GM18951 (cell line): ENCODE results near the gene ETFA.

Source experiments
- POLR2A ChIP-seq: IDR thresholded peaks from 4 replicates; pipeline ENCODE4 v1.6.1; 2011; ENCODE audit warnings: mild to moderate bottlenecking; ENCODE audit not compliant: insufficient read length, insufficient read depth; ENCODE audit errors: extremely low read depth
- in situ Hi-C: fragments of 300-500 bp; cut with MboI; formaldehyde crosslinking; loops from one replicate; pipeline ENCODE4 v1.12.0; 2022; ENCODE audit warnings: low sequenced_read_pairs, mixed read lengths, inconsistent platforms; ENCODE audit not compliant: unreplicated experiment

Gene ETFA

DNA sequence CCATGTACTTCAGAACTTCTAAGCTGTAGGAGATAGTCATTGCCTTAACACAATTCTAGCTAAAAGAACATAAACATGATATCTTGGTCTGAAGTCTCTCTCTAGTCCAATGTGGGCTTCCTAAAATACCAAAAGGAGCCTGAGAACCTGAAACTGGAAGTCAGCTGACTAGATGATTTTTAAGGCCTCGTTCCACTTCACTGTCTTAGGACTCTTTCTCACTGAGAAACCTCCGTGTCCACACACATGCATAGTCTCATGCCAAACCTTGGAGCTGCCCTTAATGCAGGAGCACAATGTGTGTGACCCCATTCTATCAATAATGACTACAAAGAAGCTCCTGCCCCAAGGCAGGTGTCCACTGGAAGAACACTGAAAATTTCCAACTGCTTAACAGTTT lies 87.7 kb downstream of the ETFA start:
- no peak for TF ChIP-seq POLR2A
- in situ Hi-C loops = no loop called here

DNA sequence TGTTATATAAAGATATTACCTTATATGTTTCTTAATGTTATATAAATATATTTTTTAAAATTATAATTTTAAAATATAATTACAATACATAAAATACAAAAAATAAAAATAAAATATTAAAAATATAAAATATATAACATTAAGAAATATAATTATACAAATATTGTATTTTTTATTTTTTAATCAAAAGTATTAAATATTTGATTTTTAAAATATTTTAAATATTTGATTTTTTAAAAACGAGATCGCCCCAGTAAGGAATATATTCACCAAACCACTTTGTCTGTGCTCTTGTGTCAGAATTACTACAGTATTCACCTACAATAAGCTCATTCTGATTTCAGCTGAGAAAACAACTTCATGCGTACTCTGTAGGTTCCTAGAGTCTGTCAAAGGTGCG lies 89.1 kb downstream of the ETFA start:
- in situ Hi-C loops = no loop called here
- no peak for TF ChIP-seq POLR2A

DNA sequence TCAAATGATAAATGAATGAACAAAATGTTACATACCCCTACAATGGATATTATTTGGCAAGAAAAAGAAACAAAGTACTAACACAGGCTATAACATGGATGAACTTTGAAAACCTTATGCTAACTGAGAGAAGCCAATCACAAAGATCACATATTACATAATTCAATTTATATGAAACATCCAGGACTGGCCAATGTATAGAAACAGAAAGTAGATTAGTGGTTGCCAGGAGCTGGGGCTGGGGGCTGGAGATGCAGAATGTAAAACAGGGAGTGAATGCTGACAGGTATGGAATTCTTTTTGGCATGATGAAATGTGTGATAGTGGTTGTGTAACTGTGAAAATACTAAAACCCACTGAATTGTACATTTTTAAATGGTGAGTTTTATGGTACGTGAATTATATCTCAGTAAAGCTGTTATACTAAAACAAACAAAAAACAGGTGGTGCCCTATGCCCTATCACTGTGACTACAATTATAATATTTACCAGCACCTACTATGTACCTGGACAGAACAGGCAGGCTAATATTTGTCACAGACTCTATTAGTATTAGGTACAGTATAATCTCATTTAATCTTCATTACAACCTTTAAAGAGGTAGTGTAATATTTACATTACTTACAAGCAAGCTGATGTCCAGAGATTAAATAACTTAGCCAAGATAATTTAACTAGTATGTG lies 90.0 kb downstream of the ETFA start:
- in situ Hi-C loops = no loop called here

DNA sequence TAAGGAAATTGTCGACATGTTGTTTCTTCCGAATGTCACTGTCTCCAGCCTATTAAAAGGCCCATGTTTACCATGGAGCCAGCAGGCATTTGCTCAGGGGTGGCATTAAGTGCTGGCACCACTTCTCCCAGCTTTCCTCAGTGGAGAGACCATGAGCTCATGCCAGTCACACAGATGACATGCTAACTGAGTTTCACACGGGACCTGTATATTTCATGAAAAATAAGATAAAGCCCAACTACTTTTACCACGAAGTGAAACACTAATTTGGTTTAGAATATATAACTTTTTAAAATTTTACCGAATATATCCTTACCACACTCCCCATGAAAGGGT lies 93.4 kb downstream of the ETFA start:
- TF ChIP-seq POLR2A = no peak
- in situ Hi-C loops = no loop called here

More for the DNA sequence above, 90.0 kb downstream of the ETFA start:
- TF ChIP-seq POLR2A = no peak

DNA sequence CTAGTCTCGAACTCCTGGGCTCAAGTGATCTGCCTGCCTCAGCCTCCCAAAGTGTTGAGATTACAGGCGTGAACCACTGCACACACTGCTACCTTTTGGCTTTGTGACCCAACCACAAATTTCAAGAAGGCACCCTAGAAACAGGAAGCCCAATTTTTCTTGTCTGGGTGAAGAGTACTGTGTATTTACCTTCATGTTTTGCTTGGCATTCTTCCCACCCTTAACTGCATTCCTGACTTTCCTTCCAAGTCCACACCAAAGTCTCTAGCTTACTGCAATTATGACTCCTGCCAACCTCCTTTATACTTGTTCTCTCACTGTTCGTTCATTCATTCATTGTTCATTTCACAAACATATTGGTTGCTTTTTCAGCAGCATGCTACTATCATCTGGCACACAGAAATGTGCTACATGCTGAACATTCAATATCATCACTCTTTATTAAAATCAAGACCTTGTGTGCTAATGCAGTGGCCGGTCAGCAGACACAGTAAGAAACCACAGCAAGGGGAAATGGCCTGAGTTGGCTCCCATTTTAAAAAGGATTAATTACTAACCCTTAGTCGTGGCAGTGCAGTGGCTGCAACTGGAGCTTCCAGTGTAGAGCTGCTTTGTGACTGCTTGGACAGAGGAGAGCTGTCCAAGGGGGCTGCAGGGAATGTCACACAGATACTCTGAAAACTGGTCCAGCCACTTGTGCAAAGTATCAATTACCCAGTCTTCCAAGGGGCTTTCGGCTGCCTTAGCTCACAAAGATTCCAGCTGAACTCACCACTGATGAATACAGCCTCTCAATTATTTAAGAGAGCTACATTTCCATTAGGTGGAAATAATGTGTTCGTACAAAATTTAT lies 94.0 kb downstream of the ETFA start:
- no peak for TF ChIP-seq POLR2A
- in situ Hi-C loops = no loop called here

DNA sequence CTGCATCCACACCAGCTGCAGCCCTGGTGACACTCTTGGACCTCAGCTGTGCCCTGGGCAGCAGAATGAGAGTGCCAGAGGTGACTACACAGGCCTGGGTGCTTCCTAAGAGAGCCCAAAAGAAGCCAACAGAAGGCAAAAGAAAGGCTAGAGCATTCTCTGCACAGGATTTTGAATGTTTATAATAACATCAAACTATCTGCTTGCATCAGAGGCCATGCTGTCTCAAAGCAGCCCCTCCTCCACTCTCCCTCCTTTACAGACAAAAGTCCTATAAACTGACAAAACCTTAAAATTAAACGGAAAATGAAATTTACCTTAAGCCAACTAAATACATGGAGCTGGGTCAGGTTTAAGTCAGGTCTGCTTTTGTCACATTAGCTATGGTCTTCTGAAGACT lies 95.6 kb downstream of the ETFA start:
- in situ Hi-C loops = no loop called here

DNA sequence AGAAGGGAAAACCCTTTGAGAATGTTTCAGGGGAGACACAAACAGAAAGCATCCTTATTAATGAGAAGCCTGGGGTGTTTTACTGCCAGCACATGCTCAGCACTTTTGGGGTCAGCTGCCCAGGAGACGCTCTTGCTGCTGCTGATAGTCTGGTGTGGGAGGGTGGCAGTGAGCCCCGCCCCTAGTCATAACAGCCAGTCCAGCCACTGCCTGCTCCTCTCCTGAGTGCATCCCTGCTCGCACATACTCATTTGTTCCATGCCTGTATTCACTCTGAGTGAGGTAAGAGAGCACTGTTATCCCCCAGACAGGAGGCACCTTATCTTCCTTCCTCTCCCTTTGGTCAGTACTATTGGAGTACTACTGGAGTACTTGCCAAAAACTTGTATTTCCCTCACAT lies 101.3 kb downstream of the ETFA start:
- in situ Hi-C loops = no loop called here
- TF ChIP-seq POLR2A = no peak

More for the DNA sequence above, 95.6 kb downstream of the ETFA start:
- no peak for TF ChIP-seq POLR2A

DNA sequence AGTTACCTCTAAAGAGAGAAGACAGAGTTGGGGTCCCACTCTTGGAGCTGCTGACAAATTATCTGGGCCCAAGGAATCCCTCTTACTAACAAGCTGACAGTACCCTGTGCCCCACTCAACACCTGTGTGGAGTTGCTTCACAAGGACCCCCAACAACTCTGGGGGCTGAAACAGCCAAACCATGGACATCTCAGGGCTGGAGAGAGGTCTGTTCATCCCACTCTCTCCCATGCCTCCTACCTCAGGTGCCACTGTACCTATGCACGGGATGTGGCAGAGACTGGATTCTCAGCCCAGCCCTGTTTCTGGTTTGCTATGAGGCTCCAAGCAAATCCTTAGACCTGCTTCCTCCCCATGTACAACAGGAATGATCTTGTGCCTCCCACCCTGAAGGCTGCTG lies 101.7 kb downstream of the ETFA start:
- no peak for TF ChIP-seq POLR2A
- in situ Hi-C loops = no loop called here

DNA sequence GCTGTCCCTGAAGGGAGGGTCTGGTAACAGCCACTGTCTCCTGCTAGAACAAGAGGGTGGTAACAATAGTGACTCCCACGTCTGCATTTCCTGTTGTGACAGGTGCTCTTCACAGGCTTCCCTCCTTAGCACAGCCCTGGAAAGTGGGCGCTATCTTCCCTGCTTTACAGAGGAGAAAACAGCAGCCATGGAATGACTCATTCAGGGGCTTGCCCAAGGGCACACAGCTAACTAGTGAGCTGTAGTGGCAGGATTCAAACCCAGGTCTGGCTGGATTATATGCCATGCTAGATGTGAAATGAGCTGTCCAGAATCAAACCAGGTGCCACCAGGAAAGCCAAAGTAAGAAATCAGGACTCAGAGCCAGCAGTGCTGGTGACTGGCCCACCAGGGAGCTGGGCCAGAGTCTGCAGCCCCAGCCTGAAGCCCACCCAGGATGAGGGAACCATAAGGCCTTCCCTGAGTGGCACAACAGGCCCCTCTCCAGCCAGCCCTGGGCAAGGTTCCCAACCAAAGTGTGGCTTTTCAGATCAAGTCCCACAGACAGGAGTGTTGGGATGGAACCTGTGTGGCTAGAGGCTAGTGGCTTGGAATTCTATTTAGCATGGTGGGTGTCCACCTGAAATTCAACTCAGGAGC lies 102.4 kb downstream of the ETFA start:
- in situ Hi-C loops = no loop called here
- TF ChIP-seq POLR2A = no peak

DNA sequence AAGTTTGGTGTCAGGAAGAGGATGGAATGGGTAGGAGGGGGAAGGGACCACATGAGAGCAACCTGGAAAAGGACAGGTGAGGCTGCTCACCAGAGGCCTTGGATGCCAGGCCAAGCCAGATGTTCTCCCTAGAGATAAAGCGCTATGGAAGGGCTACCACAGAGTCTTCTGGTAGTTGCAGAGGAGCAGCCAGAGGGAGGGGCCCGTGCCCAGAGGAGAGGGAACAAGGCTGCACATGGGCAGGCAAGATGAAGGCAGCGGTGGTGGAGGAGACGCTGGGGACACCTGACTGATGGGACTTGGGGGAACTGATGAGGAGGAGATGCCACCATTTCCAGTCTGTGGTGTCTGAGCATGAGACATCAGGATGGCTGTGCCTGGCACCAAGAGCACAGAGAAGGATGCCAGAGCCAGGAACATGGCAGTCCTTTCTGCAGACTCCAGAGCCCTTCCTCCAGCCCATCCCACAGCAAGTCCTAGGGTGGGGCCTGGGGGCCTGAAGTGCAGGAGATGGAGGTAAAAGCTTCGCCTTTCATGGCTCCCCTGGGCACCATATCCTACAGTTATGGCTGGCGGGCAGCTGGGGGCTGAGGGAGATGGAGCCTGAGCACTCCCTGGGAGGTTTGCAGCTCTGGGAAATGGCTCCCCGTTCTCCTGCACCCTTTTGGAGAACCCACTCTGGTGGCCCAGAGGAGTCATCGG lies 103.0 kb downstream of the ETFA start:
- TF ChIP-seq POLR2A = no peak
- in situ Hi-C loops = no loop called here

DNA sequence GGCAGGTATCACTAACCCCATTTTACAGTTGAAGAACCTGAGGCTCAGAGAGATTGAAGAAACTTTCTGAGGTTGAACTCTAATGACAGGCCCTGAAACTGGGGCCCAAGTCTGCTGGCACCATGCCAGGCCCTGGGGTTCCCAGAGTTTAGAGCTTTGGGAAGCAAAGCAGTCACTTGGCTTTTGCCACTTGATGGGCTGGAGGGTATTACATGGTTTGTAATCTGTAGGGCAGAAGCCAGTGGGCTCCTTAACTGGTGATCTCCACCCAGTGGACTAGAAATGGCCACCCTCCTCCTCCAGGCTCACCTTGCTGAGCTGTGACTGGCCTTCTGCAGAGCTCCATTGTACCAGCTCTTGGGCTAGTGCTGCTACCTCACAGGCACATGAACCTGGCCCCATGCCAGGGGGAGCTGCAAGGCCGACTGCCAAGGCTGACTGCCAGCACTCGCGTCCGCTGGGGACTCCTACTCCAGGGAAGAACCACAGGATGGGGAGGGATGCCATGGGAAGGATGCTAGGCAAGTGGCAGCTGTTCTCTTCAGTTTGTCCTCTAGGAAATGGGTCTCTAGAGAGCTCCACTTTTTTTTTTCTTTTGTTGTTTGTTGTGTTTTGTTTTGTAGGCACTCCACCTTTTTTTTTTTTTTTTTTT lies 104.8 kb downstream of the ETFA start:
- no peak for TF ChIP-seq POLR2A
- in situ Hi-C loops = no loop called here

DNA sequence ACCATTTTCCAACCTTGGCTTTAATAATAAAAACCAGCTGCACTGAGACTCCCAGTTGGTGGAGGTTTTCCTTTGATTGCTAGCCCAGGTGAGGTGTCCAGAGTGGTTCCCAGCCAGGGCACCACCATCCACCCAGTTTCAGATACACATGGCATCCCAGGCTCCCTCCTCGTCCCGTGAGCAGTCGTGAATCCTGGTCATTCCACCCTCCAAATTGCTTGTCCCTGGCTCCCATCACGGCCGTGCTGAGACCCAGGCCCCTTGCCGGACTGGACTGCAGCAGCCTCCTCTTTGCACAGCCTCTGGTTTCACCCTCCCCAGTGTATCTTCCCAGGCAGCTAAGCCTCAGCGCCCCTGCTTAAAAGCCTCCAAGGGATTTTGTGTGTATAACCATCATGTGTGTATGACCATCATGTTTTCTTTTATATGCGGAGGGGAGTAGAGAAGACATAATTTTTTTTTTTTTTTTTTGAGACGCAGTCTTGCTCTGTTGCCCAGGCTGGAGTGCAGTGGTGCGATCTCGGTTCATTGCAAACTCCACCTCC lies 106.3 kb downstream of the ETFA start:
- no peak for TF ChIP-seq POLR2A
- in situ Hi-C loops = no loop called here
